SH-SY5Y (cell line): ENCODE results near the gene C20orf204.

ENCODE experiments used
- GATA2 ChIP-seq: IDR thresholded peaks from 2 replicates; pipeline ENCODE4 v1.6.1; 2011; ENCODE audit warnings: mild to moderate bottlenecking, low read depth, low read length
- GATA3 ChIP-seq: IDR thresholded peaks from 2 replicates; pipeline ENCODE4 v1.6.1; 2011; ENCODE audit warnings: low read depth, mild to moderate bottlenecking, low read length, moderate library complexity

- TF ChIP-seq GATA2 = no peak
- no peak for TF ChIP-seq GATA3
Observed at GRCh38 chr20:64006902-64007301, 29.1 kb upstream of the C20orf204 start.
